ENCODE measurements around the gene NOP53. TPM values are rescaled to one million over a fixed set of nuclear protein-coding genes. Genes with fewer than 3 reads are reported as not detected.

NOP53 gene
- total and polyA plus RNA-seq, 9 of the 15 experiments (the other 6 are each of a cell fraction or from before 2014, with no cell fraction given), result 6.5 to 274 (median 145) TPM

DNA sequence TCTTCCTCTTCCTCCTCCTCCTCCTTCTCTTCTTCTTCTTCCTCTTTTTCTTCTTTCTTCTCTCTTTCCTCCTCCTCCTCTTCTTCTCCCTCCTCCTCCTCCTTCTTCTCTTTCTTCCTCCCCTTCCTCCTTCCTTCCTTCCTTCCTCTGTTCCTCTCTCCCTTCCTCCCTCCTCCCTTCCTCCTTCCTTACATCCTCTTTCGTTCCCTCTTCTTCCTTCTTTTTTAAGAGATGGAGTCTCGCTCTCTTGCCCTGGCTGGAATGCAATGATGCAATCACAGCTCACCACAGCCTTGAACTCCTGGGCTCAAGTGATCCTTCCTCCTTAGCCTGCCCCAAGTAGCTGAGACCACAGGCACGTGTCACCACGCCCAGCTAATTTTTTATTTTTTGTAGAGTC, 18.9 kb upstream of the NOP53 start (continued):
- TF ChIP-seq CSDE1 (IDR thresholded peaks at IDR 0.05), result no peak
- TF ChIP-seq, protein P1, sequence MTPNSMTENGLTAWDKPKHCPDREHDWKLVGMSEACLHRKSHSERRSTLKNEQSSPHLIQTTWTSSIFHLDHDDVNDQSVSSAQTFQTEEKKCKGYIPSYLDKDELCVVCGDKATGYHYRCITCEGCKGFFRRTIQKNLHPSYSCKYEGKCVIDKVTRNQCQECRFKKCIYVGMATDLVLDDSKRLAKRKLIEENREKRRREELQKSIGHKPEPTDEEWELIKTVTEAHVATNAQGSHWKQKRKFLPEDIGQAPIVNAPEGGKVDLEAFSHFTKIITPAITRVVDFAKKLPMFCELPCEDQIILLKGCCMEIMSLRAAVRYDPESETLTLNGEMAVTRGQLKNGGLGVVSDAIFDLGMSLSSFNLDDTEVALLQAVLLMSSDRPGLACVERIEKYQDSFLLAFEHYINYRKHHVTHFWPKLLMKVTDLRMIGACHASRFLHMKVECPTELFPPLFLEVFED (CRISPR knock-in tag; conservative IDR thresholded peaks at IDR 0.05), result 0 out of 2 replicates have a peak, but pooled peaks have one; percentile 75
- TF ChIP-seq GTF2A2 (tag; IDR thresholded peaks at IDR 0.05), result no peak
- TF ChIP-seq SAP30 (IDR thresholded peaks at IDR 0.05; ENCODE audit: borderline replicate concordance, insufficient read depth, low read depth, low read length, poor library complexity, severe bottlenecking), result no peak
- TF ChIP-seq, protein P2, sequence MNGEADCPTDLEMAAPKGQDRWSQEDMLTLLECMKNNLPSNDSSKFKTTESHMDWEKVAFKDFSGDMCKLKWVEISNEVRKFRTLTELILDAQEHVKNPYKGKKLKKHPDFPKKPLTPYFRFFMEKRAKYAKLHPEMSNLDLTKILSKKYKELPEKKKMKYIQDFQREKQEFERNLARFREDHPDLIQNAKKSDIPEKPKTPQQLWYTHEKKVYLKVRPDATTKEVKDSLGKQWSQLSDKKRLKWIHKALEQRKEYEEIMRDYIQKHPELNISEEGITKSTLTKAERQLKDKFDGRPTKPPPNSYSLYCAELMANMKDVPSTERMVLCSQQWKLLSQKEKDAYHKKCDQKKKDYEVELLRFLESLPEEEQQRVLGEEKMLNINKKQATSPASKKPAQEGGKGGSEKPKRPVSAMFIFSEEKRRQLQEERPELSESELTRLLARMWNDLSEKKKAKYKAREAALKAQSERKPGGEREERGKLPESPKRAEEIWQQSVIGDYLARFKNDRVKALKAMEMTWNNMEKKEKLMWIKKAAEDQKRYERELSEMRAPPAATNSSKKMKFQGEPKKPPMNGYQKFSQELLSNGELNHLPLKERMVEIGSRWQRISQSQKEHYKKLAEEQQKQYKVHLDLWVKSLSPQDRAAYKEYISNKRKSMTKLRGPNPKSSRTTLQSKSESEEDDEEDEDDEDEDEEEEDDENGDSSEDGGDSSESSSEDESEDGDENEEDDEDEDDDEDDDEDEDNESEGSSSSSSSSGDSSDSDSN (IDR thresholded peaks at IDR 0.05; ENCODE audit: borderline replicate concordance in 1 of 2, low read depth in 2 of 2, low read length in 2 of 2), result no peak
- no peak for TF ChIP-seq COPS2 (conservative IDR thresholded peaks at IDR 0.05)
- TF ChIP-seq, protein P3, sequence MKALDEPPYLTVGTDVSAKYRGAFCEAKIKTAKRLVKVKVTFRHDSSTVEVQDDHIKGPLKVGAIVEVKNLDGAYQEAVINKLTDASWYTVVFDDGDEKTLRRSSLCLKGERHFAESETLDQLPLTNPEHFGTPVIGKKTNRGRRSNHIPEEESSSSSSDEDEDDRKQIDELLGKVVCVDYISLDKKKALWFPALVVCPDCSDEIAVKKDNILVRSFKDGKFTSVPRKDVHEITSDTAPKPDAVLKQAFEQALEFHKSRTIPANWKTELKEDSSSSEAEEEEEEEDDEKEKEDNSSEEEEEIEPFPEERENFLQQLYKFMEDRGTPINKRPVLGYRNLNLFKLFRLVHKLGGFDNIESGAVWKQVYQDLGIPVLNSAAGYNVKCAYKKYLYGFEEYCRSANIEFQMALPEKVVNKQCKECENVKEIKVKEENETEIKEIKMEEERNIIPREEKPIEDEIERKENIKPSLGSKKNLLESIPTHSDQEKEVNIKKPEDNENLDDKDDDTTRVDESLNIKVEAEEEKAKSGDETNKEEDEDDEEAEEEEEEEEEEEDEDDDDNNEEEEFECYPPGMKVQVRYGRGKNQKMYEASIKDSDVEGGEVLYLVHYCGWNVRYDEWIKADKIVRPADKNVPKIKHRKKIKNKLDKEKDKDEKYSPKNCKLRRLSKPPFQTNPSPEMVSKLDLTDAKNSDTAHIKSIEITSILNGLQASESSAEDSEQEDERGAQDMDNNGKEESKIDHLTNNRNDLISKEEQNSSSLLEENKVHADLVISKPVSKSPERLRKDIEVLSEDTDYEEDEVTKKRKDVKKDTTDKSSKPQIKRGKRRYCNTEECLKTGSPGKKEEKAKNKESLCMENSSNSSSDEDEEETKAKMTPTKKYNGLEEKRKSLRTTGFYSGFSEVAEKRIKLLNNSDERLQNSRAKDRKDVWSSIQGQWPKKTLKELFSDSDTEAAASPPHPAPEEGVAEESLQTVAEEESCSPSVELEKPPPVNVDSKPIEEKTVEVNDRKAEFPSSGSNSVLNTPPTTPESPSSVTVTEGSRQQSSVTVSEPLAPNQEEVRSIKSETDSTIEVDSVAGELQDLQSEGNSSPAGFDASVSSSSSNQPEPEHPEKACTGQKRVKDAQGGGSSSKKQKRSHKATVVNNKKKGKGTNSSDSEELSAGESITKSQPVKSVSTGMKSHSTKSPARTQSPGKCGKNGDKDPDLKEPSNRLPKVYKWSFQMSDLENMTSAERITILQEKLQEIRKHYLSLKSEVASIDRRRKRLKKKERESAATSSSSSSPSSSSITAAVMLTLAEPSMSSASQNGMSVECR (CRISPR knock-in tag; IDR thresholded peaks at IDR 0.05), result no peak
- TF ChIP-seq, protein P4, sequence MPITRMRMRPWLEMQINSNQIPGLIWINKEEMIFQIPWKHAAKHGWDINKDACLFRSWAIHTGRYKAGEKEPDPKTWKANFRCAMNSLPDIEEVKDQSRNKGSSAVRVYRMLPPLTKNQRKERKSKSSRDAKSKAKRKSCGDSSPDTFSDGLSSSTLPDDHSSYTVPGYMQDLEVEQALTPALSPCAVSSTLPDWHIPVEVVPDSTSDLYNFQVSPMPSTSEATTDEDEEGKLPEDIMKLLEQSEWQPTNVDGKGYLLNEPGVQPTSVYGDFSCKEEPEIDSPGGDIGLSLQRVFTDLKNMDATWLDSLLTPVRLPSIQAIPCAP (CRISPR knock-in tag; IDR thresholded peaks at IDR 0.05; ENCODE audit: borderline replicate concordance), result no peak
- no peak for TF ChIP-seq KLF16 (IDR thresholded peaks at IDR 0.05)
- TF ChIP-seq, protein P5, sequence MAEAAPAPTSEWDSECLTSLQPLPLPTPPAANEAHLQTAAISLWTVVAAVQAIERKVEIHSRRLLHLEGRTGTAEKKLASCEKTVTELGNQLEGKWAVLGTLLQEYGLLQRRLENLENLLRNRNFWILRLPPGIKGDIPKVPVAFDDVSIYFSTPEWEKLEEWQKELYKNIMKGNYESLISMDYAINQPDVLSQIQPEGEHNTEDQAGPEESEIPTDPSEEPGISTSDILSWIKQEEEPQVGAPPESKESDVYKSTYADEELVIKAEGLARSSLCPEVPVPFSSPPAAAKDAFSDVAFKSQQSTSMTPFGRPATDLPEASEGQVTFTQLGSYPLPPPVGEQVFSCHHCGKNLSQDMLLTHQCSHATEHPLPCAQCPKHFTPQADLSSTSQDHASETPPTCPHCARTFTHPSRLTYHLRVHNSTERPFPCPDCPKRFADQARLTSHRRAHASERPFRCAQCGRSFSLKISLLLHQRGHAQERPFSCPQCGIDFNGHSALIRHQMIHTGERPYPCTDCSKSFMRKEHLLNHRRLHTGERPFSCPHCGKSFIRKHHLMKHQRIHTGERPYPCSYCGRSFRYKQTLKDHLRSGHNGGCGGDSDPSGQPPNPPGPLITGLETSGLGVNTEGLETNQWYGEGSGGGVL (CRISPR knock-in tag; IDR thresholded peaks at IDR 0.05), result no peak
- no peak for TF ChIP-seq NONO (IDR thresholded peaks at IDR 0.05; ENCODE audit: low read depth in 2 of 2, low read length in 1 of 2)
- TF ChIP-seq ARID1B (IDR thresholded peaks at IDR 0.05), result peak; percentile 39; the same call in 1 of the 2 replicates
- TF ChIP-seq NUFIP1 (IDR thresholded peaks at IDR 0.05; ENCODE audit: partially characterized antibody), result no peak
- TF ChIP-seq, protein P6, sequence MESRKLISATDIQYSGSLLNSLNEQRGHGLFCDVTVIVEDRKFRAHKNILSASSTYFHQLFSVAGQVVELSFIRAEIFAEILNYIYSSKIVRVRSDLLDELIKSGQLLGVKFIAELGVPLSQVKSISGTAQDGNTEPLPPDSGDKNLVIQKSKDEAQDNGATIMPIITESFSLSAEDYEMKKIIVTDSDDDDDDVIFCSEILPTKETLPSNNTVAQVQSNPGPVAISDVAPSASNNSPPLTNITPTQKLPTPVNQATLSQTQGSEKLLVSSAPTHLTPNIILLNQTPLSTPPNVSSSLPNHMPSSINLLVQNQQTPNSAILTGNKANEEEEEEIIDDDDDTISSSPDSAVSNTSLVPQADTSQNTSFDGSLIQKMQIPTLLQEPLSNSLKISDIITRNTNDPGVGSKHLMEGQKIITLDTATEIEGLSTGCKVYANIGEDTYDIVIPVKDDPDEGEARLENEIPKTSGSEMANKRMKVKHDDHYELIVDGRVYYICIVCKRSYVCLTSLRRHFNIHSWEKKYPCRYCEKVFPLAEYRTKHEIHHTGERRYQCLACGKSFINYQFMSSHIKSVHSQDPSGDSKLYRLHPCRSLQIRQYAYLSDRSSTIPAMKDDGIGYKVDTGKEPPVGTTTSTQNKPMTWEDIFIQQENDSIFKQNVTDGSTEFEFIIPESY (CRISPR knock-in tag; IDR thresholded peaks at IDR 0.05), result no peak
